GM23338 (cell line): ENCODE results near the gene LGALS8. TPM values are rescaled to one million over a fixed set of nuclear protein-coding genes. Genes with fewer than 3 reads are reported as not detected.

Source experiments
- ATAC-seq: fragments of 200-7000 bp; cut with Tn5 transposase; 3 replicates; pipeline ENCODE4 v1.9.1; 2020
- DNase-seq: peaks from one replicate; pipeline ENCODE4 v3.0.0-alpha.2; 2015; ENCODE audit warnings: low spot score
- H2AFZ ChIP-seq: fragments of 200-600 bp; sonication (generic); 2 replicates; pipeline ENCODE4 v1.8.0; 2016; ENCODE audit warnings: antibody characterized with exemption, mild to moderate bottlenecking, moderate library complexity
- H3F3A ChIP-seq: fragments of 200-600 bp; sonication (generic); replicated peaks from 2 replicates; pipeline ENCODE4 v1.8.0; 2017; ENCODE audit warnings: antibody characterized with exemption, mixed run types, low read depth
- H3K27ac ChIP-seq: fragments of 200-600 bp; sonication (generic); 2 replicates; pipeline ENCODE4 v1.6.1; 2016; ENCODE audit warnings: low read depth
- H3K27me3 ChIP-seq: fragments of 200-600 bp; sonication (generic); 2 replicates; pipeline ENCODE4 v1.8.0; 2016; ENCODE audit warnings: mild to moderate bottlenecking, mixed run types, moderate library complexity; ENCODE audit not compliant: insufficient read depth
- H3K36me3 ChIP-seq: fragments of 200-600 bp; sonication (generic); 2 replicates; pipeline ENCODE4 v1.8.0; 2016; ENCODE audit warnings: mild to moderate bottlenecking; ENCODE audit not compliant: insufficient read depth
- H3K4me1 ChIP-seq: fragments of 200-600 bp; sonication (generic); 2 replicates; pipeline ENCODE4 v1.8.0; 2016; ENCODE audit warnings: mild to moderate bottlenecking, moderate library complexity; ENCODE audit not compliant: insufficient read depth
- H3K4me2 ChIP-seq: fragments of 200-600 bp; sonication (generic); 2 replicates; pipeline ENCODE4 v1.7.1; 2017; ENCODE audit warnings: mixed run types
- H3K4me3 ChIP-seq: fragments of 200-600 bp; sonication (generic); 2 replicates; pipeline ENCODE4 v1.6.1; 2016; ENCODE audit warnings: mixed run types
- H3K79me2 ChIP-seq: fragments of 200-600 bp; sonication (generic); replicated peaks from 2 replicates; pipeline ENCODE4 v1.8.0; 2017; ENCODE audit warnings: mild to moderate bottlenecking; ENCODE audit not compliant: insufficient read depth
- H3K9me2 ChIP-seq: fragments of 200-600 bp; sonication (generic); 2 replicates; pipeline ENCODE4 v1.8.0; 2017; ENCODE audit not compliant: insufficient read depth
- H4K20me1 ChIP-seq: fragments of 200-600 bp; sonication (generic); replicated peaks from 2 replicates; pipeline ENCODE4 v1.8.0; 2017; ENCODE audit warnings: mild to moderate bottlenecking; ENCODE audit not compliant: insufficient read depth
- H3K27ac Mint-ChIP-seq: 2 replicates; pipeline ENCODE4 v1.8.0; 2020; ENCODE audit warnings: inconsistent platforms, mild to moderate bottlenecking, moderate library complexity, mixed read lengths
- H3K27me3 Mint-ChIP-seq: 3 replicates; pipeline ENCODE4 v1.8.0; 2022; ENCODE audit warnings: low read depth, mild to moderate bottlenecking, moderate library complexity, mixed read lengths, inconsistent platforms; ENCODE audit not compliant: insufficient read depth, poor library complexity
- H3K36me3 Mint-ChIP-seq: 3 replicates; pipeline ENCODE4 v1.8.0; 2021; ENCODE audit warnings: low read depth, mild to moderate bottlenecking, inconsistent platforms, moderate library complexity, mixed read lengths
- H3K4me1 Mint-ChIP-seq: 3 replicates; pipeline ENCODE4 v1.8.0; 2020; ENCODE audit warnings: mild to moderate bottlenecking, inconsistent platforms, mixed read lengths
- H3K4me3 Mint-ChIP-seq: 3 replicates; pipeline ENCODE4 v1.8.0; 2021; ENCODE audit warnings: moderate library complexity, mild to moderate bottlenecking, inconsistent platforms, mixed read lengths
- H3K9me3 Mint-ChIP-seq: 3 replicates; pipeline ENCODE4 v1.8.0; 2020; ENCODE audit warnings: moderate library complexity, mild to moderate bottlenecking, inconsistent platforms, mixed read lengths
- CREB1 ChIP-seq: fragments of 250-450 bp; sonication (Bioruptor Pico); IDR thresholded peaks from 2 replicates; pipeline ENCODE4 v1.5.0; 2020; ENCODE audit warnings: low read depth, mild to moderate bottlenecking, moderate library complexity
- CTCF ChIP-seq, 2 experiments: fragments of 200-600 bp in 1 of 2; sonication (generic) in 1 of 2; conservative IDR thresholded peaks; 2 replicates each; pipeline versions ENCODE4 v1.5.1 to v1.6.1; 2016 to 2017; ENCODE audit warnings: antibody characterized with exemption in 2 of 2, low read depth in 2 of 2, mild to moderate bottlenecking in 2 of 2, moderate library complexity in 1 of 2
- ETS1 ChIP-seq: IDR thresholded peaks from 2 replicates; pipeline ENCODE4 v1.6.1; 2016; ENCODE audit warnings: antibody characterized with exemption
- EZH2phosphoT487 ChIP-seq: fragments of 200-600 bp; sonication (generic); IDR thresholded peaks from one replicate; pipeline ENCODE4 v1.8.1; 2018; ENCODE audit warnings: antibody characterized with exemption; ENCODE audit not compliant: unreplicated experiment
- REST ChIP-seq: IDR thresholded peaks from one replicate; pipeline ENCODE4 v1.6.1; 2018; ENCODE audit warnings: antibody characterized with exemption; ENCODE audit not compliant: unreplicated experiment
- ZNF114 ChIP-seq: fragments of 250-450 bp; sonication (Bioruptor Pico); IDR thresholded peaks from 2 replicates; pipeline ENCODE4 v1.5.0; 2020; ENCODE audit warnings: mild to moderate bottlenecking, moderate library complexity
- ZNF462 ChIP-seq: fragments of 250-450 bp; sonication (Bioruptor Pico); IDR thresholded peaks from 2 replicates; pipeline ENCODE4 v1.5.0; 2020; ENCODE audit warnings: mild to moderate bottlenecking, moderate library complexity
- polyA plus RNA-seq: library from polyadenylated mRNA; unstranded; fragments of >200 nt; fragmentation: Nextera tagmentation; extraction: Ambion mirVana; gene quantifications from 2 replicates; pipeline ENCODE4 v1.2.1, GENCODE V29; 2016
- total RNA-seq: library from RNA; depleted of rRNA; stranded (reverse); fragments of >200 nt; shearing (Covaris generic); gene quantifications from 2 replicates; pipeline ENCODE4 v1.2.3, GENCODE V29; 2014

Gene LGALS8
- total and polyA plus RNA-seq, 2 experiments from 2014 or later: 10.1 to 11.5 TPM

- ATAC-seq: no peak
- Histone ChIP-seq H3K4me2 (no peak overlapping the region), H3K4me1 (no peaks in the 10 kb centered on the region), H4K20me1 (no peaks in the 10 kb centered on the region; the same call in none of the 2 replicates), H2AFZ (no peak overlapping the region), H3K9me2 (no peaks in the 10 kb centered on the region), H3F3A (no peaks in the 10 kb centered on the region), H3K27ac (no peak overlapping the region; the same call in 1 of the 2 replicates), H3K79me2 (no peaks in the 10 kb centered on the region), H3K4me3 (no peak overlapping the region), H3K36me3 (no peaks in the 10 kb centered on the region), H3K27me3 (no peaks in the 10 kb centered on the region)
- DNase-seq: no peak
- H3K4me3 Mint-ChIP-seq: no peak overlapping the region
- H3K9me3 Mint-ChIP-seq: no peaks in the 10 kb centered on the region
- peaks cover 3% of the 10 kb centered on the region for H3K27me3 Mint-ChIP-seq
- H3K36me3 Mint-ChIP-seq: peaks cover 8% of the 10 kb centered on the region; the same call in 2 of the 3 replicates
- TF ChIP-seq ETS1 (no peak), ZNF114 (no peak), CREB1 (CRISPR knock-in tag) (no peak), EZH2phosphoT487 (no peak), CTCF (conservative IDR thresholded peaks at IDR 0.05; ENCODE audit: low read depth in 2 of 2) (no peak), REST (no peak), ZNF462 (no peak)
- no peak overlapping the region for H3K27ac Mint-ChIP-seq
- peaks cover 9% of the 10 kb centered on the region; the same call in 2 of the 3 replicates for H3K4me1 Mint-ChIP-seq
Observed at GRCh38 chr1:236535190-236535589, 11.4 kb downstream of the LGALS8 start.
